Neuronal stem cell (in vitro differentiated cells): ENCODE measurements around the gene LRRIQ1.

Experiments
- DNase-seq: peaks from one replicate; pipeline ENCODE4 v3.0.0-alpha.2; 2013; ENCODE audit warnings: low spot score
- H2AFZ ChIP-seq: one replicate; pipeline ENCODE4 v1.6.1; 2013; ENCODE audit warnings: mild to moderate bottlenecking, low read length, inconsistent platforms
- H2AK5ac ChIP-seq: 2 replicates; pipeline ENCODE4 v1.6.1; 2013; ENCODE audit warnings: low read depth, mild to moderate bottlenecking, inconsistent platforms, low read length, moderate library complexity, mixed read lengths
- H2BK120ac ChIP-seq: 2 replicates; pipeline ENCODE4 v1.6.1; 2013; ENCODE audit warnings: low read depth, mild to moderate bottlenecking, inconsistent platforms, low read length, moderate library complexity, mixed read lengths
- H2BK12ac ChIP-seq: one replicate; pipeline ENCODE4 v1.6.1; 2013; ENCODE audit warnings: low read length, inconsistent platforms
- H2BK15ac ChIP-seq: 2 replicates; pipeline ENCODE4 v1.6.1; 2013; ENCODE audit warnings: mild to moderate bottlenecking, low read length, inconsistent platforms, mixed read lengths
- H2BK5ac ChIP-seq: one replicate; pipeline ENCODE4 v1.6.1; 2013; ENCODE audit warnings: inconsistent platforms, mild to moderate bottlenecking, low read length, moderate library complexity
- H3K14ac ChIP-seq: one replicate; pipeline ENCODE4 v1.6.1; 2013; ENCODE audit warnings: low read length, inconsistent platforms
- H3K18ac ChIP-seq: 2 replicates; pipeline ENCODE4 v1.6.1; 2013; ENCODE audit warnings: low read length, inconsistent platforms
- H3K23ac ChIP-seq: 2 replicates; pipeline ENCODE4 v1.6.1; 2013; ENCODE audit warnings: low read depth, mild to moderate bottlenecking, mixed read lengths, low read length, inconsistent platforms; ENCODE audit not compliant: poor library complexity
- H3K27ac ChIP-seq: replicated peaks from 3 replicates; pipeline ENCODE4 v1.5.1; 2013; ENCODE audit warnings: low read length, inconsistent platforms
- H3K27me3 ChIP-seq, 3 experiments: 2 replicates each; pipeline ENCODE4 v1.6.1; 2013; ENCODE audit warnings: low read length in 3 of 3, mild to moderate bottlenecking in 2 of 3, inconsistent platforms in 1 of 3, low read depth in 1 of 3, mixed read lengths in 1 of 3, moderate library complexity in 1 of 3; ENCODE audit not compliant: control insufficient read depth in 3 of 3, insufficient read depth in 3 of 3
- H3K36me3 ChIP-seq, 2 donors: replicated peaks in 1 of 2; 2 replicates each; pipeline ENCODE4 v1.6.1; 2013; ENCODE audit warnings: low read length in 2 of 2; ENCODE audit not compliant: control insufficient read depth in 2 of 2, insufficient read depth in 2 of 2
- H3K4ac ChIP-seq: 2 replicates; pipeline ENCODE4 v1.6.1; 2013; ENCODE audit warnings: inconsistent platforms, mild to moderate bottlenecking, low read length, moderate library complexity
- H3K4me1 ChIP-seq, 2 donors: 1 replicate in 1 of 2; 2 replicates in 1 of 2; pipeline ENCODE4 v1.6.1; 2013; ENCODE audit warnings: low read length in 2 of 2, low read depth in 1 of 2; ENCODE audit not compliant: control insufficient read depth in 2 of 2, insufficient read depth in 1 of 2
- H3K4me2 ChIP-seq: one replicate; pipeline ENCODE4 v1.6.1; 2013; ENCODE audit warnings: mild to moderate bottlenecking, low read length, inconsistent platforms; ENCODE audit not compliant: insufficient read depth, poor library complexity, severe bottlenecking
- H3K4me3 ChIP-seq, 2 donors: 2 replicates each; pipeline ENCODE4 v1.5.1; 2013; ENCODE audit warnings: low read length in 2 of 2, mild to moderate bottlenecking in 2 of 2, inconsistent platforms in 1 of 2, moderate library complexity in 1 of 2
- H3K79me1 ChIP-seq: one replicate; pipeline ENCODE4 v1.6.1; 2013; ENCODE audit warnings: low read depth, mild to moderate bottlenecking, inconsistent platforms, low read length, moderate library complexity
- H3K9ac ChIP-seq: one replicate; pipeline ENCODE4 v1.6.1; 2013; ENCODE audit warnings: mild to moderate bottlenecking, low read depth, low read length, inconsistent platforms; ENCODE audit not compliant: poor library complexity
- H3K9me3 ChIP-seq, 2 donors: replicated peaks in 1 of 2; 2 replicates each; pipeline versions ENCODE3 to v1.6.1; 2013; ENCODE audit warnings: low read length in 2 of 2, mild to moderate bottlenecking in 2 of 2, inconsistent platforms in 1 of 2, low read depth in 1 of 2, mixed read lengths in 1 of 2, moderate library complexity in 1 of 2; ENCODE audit not compliant: control insufficient read depth in 2 of 2, insufficient read depth in 1 of 2
- H4K8ac ChIP-seq: one replicate; pipeline ENCODE4 v1.6.1; 2013; ENCODE audit warnings: low read depth, mild to moderate bottlenecking, inconsistent platforms, low read length, moderate library complexity
- H4K91ac ChIP-seq: one replicate; pipeline ENCODE4 v1.6.1; 2013; ENCODE audit warnings: low read length, low read depth, mild to moderate bottlenecking, inconsistent platforms; ENCODE audit not compliant: poor library complexity
- WGBS, 2 donors: extraction: QIAGEN DNeasy Blood & Tissue Kit; methylation state at CpG; one replicate each; pipeline ENCODE4 v1.1.7; 2013; ENCODE audit warnings: missing lambda C conversion rate in 2 of 2, mixed read lengths in 1 of 2; ENCODE audit not compliant: insufficient read length in 2 of 2, insufficient replicate concordance in 1 of 2; ENCODE audit errors: extremely low coverage in 2 of 2; 5-methylcytosine and 5-hydroxymethylcytosine counted together

LRRIQ1 gene

DNA sequence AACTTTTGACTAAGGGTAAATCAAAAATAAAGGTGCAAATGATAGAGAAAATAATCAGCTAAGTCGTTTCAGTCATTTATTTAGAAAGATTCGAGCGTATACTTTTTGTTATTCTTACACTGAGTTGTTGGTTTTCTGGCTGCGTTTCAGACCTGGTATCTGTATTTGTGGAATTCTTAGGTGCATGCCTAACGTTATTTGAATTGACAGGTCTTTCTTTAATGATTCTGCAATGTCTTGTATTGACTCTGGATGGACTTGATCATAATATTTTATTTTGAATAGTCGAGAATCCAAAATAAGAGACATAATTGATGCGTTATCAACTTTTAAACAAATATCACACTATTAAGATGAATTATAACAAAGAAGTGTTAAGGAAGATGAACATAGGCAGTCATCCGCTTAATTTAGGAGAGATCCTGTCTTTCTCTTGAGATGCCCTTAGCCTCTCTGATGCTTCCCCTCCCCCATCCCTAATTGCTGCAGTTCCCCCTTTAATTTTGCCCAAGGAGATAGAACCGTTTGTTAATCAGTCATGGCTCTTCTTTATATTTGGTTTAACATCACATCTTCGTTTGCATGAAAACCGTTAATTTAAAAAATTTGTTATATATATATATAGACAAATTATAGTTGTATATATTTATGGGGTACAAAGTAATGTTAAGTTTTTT is 245.6 kb downstream of the LRRIQ1 start:
- Histone ChIP-seq H2AFZ (no peak overlapping the region), H2BK120ac (no peak overlapping the region), H3K4me3 (peak overlapping the region in 1 of 2 donors; percentile 23), H3K9ac (no peak overlapping the region), H3K4me1 (peaks cover 0 to 7% of the 10 kb centered on the region in 2 donors), H3K9me3 (peaks cover 0 to 4% of the 10 kb centered on the region in 2 donors), H3K27ac (no peak overlapping the region), H3K79me1 (no peaks in the 10 kb centered on the region), H4K91ac (no peak overlapping the region), H2BK12ac (no peak overlapping the region), H3K4ac (no peak overlapping the region), H3K14ac (no peak overlapping the region), H3K18ac (no peak overlapping the region), H2BK15ac (no peak overlapping the region), H3K23ac (no peak overlapping the region), H2BK5ac (no peak overlapping the region), H4K8ac (no peak overlapping the region), H3K4me2 (no peak overlapping the region), H3K27me3 (peaks cover 10 to 32% (median 29%) of the 10 kb centered on the region in 3 experiments), H2AK5ac (no peak overlapping the region), H3K36me3 (no peaks in the 10 kb centered on the region)
- WGBS, 2 donors = no CpG with 5 or more reads among the region's 11 CpGs
- DNase-seq = no peak

DNA sequence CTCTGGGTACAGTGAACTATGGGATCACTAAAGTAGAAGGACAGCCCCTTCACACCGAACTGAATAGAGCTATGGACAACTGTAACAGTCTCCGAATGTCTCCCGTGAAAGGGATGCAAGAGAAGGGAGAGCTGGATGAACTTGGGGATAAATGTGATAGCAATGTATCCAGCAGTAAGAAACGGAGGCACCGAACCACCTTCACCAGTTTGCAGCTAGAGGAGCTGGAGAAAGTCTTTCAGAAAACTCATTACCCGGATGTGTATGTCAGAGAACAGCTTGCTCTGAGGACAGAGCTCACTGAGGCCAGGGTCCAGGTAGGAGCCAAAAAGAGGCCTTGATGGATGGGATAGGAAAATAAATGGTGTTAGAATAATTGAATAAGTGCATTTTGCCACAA is 247.4 kb downstream of the LRRIQ1 start:
- peaks cover under 1 to 15% (median 12%) of the 10 kb centered on the region in 3 experiments for H3K27me3 ChIP-seq
- no peak for DNase-seq
- H2BK12ac ChIP-seq = no peak overlapping the region
- H3K36me3 ChIP-seq = no peaks in the 10 kb centered on the region
- H3K27ac ChIP-seq = no peak overlapping the region
- H4K8ac ChIP-seq = no peak overlapping the region
- no peak overlapping the region for H3K14ac ChIP-seq
- no peak overlapping the region for H3K4me3 ChIP-seq
- no peak overlapping the region for H2AK5ac ChIP-seq
- no peak overlapping the region for H3K18ac ChIP-seq
- H3K4me1 ChIP-seq = peaks cover 0 to 3% of the 10 kb centered on the region in 2 donors
- H2BK120ac ChIP-seq = no peak overlapping the region
- H3K79me1 ChIP-seq = no peaks in the 10 kb centered on the region
- H3K9me3 ChIP-seq = no peaks in the 10 kb centered on the region
- no CpG with 5 or more reads among the region's 6 CpGs for WGBS, 2 donors
- no peak overlapping the region for H3K4ac ChIP-seq
- H3K23ac ChIP-seq = no peak overlapping the region
- no peak overlapping the region for H2BK5ac ChIP-seq
- H4K91ac ChIP-seq = no peak overlapping the region
- H3K4me2 ChIP-seq = no peak overlapping the region
- H2AFZ ChIP-seq = no peak overlapping the region
- H3K9ac ChIP-seq = no peak overlapping the region
- H2BK15ac ChIP-seq = no peak overlapping the region
